Measurements from ENCODE around the gene RGS10. TPM values are rescaled to one million over a fixed set of nuclear protein-coding genes. Genes with fewer than 3 reads are reported as not detected.

The RGS10 gene
- total RNA-seq, 1 experiment from 2014 or later: 22.6 TPM

DNA sequence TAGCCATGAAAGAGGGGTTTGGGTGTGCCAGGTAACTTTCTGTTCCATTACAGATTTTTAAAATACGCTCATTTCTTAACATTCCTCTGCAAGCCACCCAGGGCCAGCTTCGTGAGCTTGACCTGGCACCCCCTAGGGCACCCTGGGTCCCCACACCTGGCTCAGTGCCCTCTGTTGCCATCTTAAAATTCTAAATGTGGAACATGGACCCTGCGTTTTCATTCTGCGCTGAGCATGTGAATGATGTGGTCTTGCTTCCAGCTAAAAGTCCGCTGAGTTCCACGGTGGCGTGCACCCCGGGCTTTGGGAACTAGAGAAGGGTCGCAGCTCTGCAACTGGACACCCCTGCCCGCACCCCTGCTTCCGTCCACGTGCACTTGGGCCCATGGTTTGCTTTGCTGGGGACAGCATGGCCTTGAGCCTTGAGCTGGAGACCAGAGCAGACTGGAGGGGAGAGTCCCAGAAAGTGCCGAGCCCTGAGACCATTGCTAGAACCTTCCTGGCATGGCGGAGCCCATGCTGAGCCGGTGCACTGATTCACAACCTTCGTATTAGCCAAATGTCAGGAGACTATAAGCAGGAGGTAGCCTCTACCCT, 91.1 kb downstream of the RGS10 start:
- Mint-ChIP-seq H3K9me3 (no peaks in the 10 kb centered on the region), H3K27me3 (ENCODE audit: low read depth) (no peaks in the 10 kb centered on the region), H3K4me3 (no peak overlapping the region), H3K27ac (no peak overlapping the region), H3K4me1 (peaks cover 18% of the 10 kb centered on the region), H3K36me3 (no peaks in the 10 kb centered on the region)
- CTCF ChIA-PET: interaction anchor here (1.2 to 1.4 kb wide), 3 partner anchors 39 to 245 kb away, joined by 3 to 5 read pairs (median 4); partner anchors contain the start of gene GRK5
- POLR2A ChIA-PET: no interaction called here
- ATAC-seq (no peak), DNase-seq (ENCODE audit: low spot score) (no peak)
- TF ChIP-seq ZNF396 (CRISPR knock-in tag; IDR thresholded peaks at IDR 0.05; ENCODE audit: borderline replicate concordance) (no peak), ZNF416 (CRISPR knock-in tag; IDR thresholded peaks at IDR 0.05) (no peak), ZNF317 (CRISPR knock-in tag; IDR thresholded peaks at IDR 0.05; ENCODE audit: borderline replicate concordance, low read depth) (no peak)
- TF ChIP-seq, protein P1, sequence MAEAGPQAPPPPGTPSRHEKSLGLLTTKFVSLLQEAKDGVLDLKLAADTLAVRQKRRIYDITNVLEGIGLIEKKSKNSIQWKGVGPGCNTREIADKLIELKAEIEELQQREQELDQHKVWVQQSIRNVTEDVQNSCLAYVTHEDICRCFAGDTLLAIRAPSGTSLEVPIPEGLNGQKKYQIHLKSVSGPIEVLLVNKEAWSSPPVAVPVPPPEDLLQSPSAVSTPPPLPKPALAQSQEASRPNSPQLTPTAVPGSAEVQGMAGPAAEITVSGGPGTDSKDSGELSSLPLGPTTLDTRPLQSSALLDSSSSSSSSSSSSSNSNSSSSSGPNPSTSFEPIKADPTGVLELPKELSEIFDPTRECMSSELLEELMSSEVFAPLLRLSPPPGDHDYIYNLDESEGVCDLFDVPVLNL (CRISPR knock-in tag; IDR thresholded peaks at IDR 0.05; ENCODE audit: borderline replicate concordance, low read depth): no peak
- TF ChIP-seq, protein P2, sequence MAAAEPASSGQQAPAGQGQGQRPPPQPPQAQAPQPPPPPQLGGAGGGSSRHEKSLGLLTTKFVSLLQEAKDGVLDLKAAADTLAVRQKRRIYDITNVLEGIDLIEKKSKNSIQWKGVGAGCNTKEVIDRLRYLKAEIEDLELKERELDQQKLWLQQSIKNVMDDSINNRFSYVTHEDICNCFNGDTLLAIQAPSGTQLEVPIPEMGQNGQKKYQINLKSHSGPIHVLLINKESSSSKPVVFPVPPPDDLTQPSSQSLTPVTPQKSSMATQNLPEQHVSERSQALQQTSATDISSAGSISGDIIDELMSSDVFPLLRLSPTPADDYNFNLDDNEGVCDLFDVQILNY (CRISPR knock-in tag; IDR thresholded peaks at IDR 0.05): no peak
- TF ChIP-seq, protein P3, sequence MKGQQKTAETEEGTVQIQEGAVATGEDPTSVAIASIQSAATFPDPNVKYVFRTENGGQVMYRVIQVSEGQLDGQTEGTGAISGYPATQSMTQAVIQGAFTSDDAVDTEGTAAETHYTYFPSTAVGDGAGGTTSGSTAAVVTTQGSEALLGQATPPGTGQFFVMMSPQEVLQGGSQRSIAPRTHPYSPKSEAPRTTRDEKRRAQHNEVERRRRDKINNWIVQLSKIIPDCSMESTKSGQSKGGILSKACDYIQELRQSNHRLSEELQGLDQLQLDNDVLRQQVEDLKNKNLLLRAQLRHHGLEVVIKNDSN (CRISPR knock-in tag; IDR thresholded peaks at IDR 0.05): no peak
- TF ChIP-seq, protein P4, sequence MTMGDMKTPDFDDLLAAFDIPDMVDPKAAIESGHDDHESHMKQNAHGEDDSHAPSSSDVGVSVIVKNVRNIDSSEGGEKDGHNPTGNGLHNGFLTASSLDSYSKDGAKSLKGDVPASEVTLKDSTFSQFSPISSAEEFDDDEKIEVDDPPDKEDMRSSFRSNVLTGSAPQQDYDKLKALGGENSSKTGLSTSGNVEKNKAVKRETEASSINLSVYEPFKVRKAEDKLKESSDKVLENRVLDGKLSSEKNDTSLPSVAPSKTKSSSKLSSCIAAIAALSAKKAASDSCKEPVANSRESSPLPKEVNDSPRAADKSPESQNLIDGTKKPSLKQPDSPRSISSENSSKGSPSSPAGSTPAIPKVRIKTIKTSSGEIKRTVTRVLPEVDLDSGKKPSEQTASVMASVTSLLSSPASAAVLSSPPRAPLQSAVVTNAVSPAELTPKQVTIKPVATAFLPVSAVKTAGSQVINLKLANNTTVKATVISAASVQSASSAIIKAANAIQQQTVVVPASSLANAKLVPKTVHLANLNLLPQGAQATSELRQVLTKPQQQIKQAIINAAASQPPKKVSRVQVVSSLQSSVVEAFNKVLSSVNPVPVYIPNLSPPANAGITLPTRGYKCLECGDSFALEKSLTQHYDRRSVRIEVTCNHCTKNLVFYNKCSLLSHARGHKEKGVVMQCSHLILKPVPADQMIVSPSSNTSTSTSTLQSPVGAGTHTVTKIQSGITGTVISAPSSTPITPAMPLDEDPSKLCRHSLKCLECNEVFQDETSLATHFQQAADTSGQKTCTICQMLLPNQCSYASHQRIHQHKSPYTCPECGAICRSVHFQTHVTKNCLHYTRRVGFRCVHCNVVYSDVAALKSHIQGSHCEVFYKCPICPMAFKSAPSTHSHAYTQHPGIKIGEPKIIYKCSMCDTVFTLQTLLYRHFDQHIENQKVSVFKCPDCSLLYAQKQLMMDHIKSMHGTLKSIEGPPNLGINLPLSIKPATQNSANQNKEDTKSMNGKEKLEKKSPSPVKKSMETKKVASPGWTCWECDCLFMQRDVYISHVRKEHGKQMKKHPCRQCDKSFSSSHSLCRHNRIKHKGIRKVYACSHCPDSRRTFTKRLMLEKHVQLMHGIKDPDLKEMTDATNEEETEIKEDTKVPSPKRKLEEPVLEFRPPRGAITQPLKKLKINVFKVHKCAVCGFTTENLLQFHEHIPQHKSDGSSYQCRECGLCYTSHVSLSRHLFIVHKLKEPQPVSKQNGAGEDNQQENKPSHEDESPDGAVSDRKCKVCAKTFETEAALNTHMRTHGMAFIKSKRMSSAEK (CRISPR knock-in tag; IDR thresholded peaks at IDR 0.05; ENCODE audit: borderline replicate concordance): no peak
- TF ChIP-seq, protein P5, sequence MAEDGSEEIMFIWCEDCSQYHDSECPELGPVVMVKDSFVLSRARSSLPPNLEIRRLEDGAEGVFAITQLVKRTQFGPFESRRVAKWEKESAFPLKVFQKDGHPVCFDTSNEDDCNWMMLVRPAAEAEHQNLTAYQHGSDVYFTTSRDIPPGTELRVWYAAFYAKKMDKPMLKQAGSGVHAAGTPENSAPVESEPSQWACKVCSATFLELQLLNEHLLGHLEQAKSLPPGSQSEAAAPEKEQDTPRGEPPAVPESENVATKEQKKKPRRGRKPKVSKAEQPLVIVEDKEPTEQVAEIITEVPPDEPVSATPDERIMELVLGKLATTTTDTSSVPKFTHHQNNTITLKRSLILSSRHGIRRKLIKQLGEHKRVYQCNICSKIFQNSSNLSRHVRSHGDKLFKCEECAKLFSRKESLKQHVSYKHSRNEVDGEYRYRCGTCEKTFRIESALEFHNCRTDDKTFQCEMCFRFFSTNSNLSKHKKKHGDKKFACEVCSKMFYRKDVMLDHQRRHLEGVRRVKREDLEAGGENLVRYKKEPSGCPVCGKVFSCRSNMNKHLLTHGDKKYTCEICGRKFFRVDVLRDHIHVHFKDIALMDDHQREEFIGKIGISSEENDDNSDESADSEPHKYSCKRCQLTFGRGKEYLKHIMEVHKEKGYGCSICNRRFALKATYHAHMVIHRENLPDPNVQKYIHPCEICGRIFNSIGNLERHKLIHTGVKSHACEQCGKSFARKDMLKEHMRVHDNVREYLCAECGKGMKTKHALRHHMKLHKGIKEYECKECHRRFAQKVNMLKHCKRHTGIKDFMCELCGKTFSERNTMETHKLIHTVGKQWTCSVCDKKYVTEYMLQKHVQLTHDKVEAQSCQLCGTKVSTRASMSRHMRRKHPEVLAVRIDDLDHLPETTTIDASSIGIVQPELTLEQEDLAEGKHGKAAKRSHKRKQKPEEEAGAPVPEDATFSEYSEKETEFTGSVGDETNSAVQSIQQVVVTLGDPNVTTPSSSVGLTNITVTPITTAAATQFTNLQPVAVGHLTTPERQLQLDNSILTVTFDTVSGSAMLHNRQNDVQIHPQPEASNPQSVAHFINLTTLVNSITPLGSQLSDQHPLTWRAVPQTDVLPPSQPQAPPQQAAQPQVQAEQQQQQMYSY (CRISPR knock-in tag; IDR thresholded peaks at IDR 0.05): no peak
- TF ChIP-seq, protein P6, sequence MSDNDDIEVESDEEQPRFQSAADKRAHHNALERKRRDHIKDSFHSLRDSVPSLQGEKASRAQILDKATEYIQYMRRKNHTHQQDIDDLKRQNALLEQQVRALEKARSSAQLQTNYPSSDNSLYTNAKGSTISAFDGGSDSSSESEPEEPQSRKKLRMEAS (CRISPR knock-in tag; IDR thresholded peaks at IDR 0.05): no peak
- TF ChIP-seq, protein P7, sequence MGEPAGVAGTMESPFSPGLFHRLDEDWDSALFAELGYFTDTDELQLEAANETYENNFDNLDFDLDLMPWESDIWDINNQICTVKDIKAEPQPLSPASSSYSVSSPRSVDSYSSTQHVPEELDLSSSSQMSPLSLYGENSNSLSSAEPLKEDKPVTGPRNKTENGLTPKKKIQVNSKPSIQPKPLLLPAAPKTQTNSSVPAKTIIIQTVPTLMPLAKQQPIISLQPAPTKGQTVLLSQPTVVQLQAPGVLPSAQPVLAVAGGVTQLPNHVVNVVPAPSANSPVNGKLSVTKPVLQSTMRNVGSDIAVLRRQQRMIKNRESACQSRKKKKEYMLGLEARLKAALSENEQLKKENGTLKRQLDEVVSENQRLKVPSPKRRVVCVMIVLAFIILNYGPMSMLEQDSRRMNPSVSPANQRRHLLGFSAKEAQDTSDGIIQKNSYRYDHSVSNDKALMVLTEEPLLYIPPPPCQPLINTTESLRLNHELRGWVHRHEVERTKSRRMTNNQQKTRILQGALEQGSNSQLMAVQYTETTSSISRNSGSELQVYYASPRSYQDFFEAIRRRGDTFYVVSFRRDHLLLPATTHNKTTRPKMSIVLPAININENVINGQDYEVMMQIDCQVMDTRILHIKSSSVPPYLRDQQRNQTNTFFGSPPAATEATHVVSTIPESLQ (CRISPR knock-in tag; IDR thresholded peaks at IDR 0.05): no peak

Measured in WTC11 (cell line).